Smooth muscle cell (in vitro differentiated cells): ENCODE measurements around the gene FBXO44. TPM values are rescaled to one million over a fixed set of nuclear protein-coding genes. Genes with fewer than 3 reads are reported as not detected.

Experiments
- DNase-seq: peaks from one replicate; lab custom pipeline; 2025; ENCODE audit not compliant: unreplicated experiment; lab: John Stamatoyannopoulos, UW
- H2AFZ ChIP-seq: fragments of 200-600 bp; sonication (generic); 2 replicates; pipeline ENCODE4 v1.6.0; 2016; ENCODE audit warnings: antibody characterized with exemption, low read depth, mild to moderate bottlenecking
- H3F3A ChIP-seq: fragments of 200-600 bp; sonication (generic); 2 replicates; pipeline ENCODE4 v1.6.0; 2017; ENCODE audit warnings: antibody characterized with exemption, low read depth
- H3K27ac ChIP-seq: fragments of 200-600 bp; sonication (generic); 2 replicates; pipeline ENCODE4 v1.5.1; 2016; ENCODE audit warnings: low read depth, mild to moderate bottlenecking
- H3K27me3 ChIP-seq: fragments of 200-600 bp; sonication (generic); 2 replicates; pipeline ENCODE4 v1.6.1; 2016; ENCODE audit warnings: low read depth, mild to moderate bottlenecking
- H3K36me3 ChIP-seq: fragments of 200-600 bp; sonication (generic); 2 replicates; pipeline ENCODE4 v1.5.1; 2016; ENCODE audit warnings: low read depth
- H3K4me1 ChIP-seq: fragments of 200-600 bp; sonication (generic); 2 replicates; pipeline ENCODE4 v1.5.1; 2016; ENCODE audit warnings: low read depth
- H3K4me2 ChIP-seq: fragments of 200-600 bp; sonication (generic); 2 replicates; pipeline ENCODE4 v1.6.0; 2016; ENCODE audit warnings: mild to moderate bottlenecking
- H3K4me3 ChIP-seq: fragments of 200-600 bp; sonication (generic); 2 replicates; pipeline ENCODE4 v1.5.1; 2016; ENCODE audit warnings: mild to moderate bottlenecking
- H3K79me2 ChIP-seq: fragments of 200-600 bp; sonication (generic); 2 replicates; pipeline ENCODE4 v1.6.0; 2016; ENCODE audit warnings: low read depth, mild to moderate bottlenecking
- H3K9ac ChIP-seq: fragments of 200-600 bp; sonication (generic); 2 replicates; pipeline ENCODE4 v1.6.0; 2016; ENCODE audit warnings: low read depth
- H3K9me3 ChIP-seq: fragments of 200-600 bp; sonication (generic); replicated peaks from 2 replicates; pipeline ENCODE4 v1.5.1; 2016; ENCODE audit warnings: low read depth
- H4K20me1 ChIP-seq: fragments of 200-600 bp; sonication (generic); 2 replicates; pipeline ENCODE4 v1.6.0; 2016; ENCODE audit warnings: low read depth
- WGBS: methylation state at CpG from one replicate; pipeline ENCODE4 v1.1.7; 2016; ENCODE audit warnings: low lambda C conversion rate; 5-methylcytosine and 5-hydroxymethylcytosine counted together
- polyA plus RNA-seq: library from polyadenylated mRNA; unstranded; fragments of >200 nt; fragmentation: Nextera tagmentation; extraction: Ambion mirVana; gene quantifications from 2 replicates; pipeline ENCODE4 v1.2.1, GENCODE V29; 2016
- total RNA-seq: library from RNA; depleted of rRNA; stranded (reverse); fragments of >200 nt; gene quantifications from 2 replicates; pipeline ENCODE4 v1.2.3, GENCODE V29; 2014
- TF ChIP-seq, protein P1 (sequence below): fragments of 200-600 bp; sonication (generic); IDR thresholded peaks from 2 replicates; pipeline ENCODE4 v1.5.1; 2017; ENCODE audit warnings: borderline replicate concordance, mild to moderate bottlenecking, antibody characterized with exemption; ENCODE audit not compliant: insufficient read depth, poor library complexity, severe bottlenecking

FBXO44 gene
- total and polyA plus RNA-seq, 2 experiments from 2014 or later, result 9.0 to 16.2 TPM

DNA sequence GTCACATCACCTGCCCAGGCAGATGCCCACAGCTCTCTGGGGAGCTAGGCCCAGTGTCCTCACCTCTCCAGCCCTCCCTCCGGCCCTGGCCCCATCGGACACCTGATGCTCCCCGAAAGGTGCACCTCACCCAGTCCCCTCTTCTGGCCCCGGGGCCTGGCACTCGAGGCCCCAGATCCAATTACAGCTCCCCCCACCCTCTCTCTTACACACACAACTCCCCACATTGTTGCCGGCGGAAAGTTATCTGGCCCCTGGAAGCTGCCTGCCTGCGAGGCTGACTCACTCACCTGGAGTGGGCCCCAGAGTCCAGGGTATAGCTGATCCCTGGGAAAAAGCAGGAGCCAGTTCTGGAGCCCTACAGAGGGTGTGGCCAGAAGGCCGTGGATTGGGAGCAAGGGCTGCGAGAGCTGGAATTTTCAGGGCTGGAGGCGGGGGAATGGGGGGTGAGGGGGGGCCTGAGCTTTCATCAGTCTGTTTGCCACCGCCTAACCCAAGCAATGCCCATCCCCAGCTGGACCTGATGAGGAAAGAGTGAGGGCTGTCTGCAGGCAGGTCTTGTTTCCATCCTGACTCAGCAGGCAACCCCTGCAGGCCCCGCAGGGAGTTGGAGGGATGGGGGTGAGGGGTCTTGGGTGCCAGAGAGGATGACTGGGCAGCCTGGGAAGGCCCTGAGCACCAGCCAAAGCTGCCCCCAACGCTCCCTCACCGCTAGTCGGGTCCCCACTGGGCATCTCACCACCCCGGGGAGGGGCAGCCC lies 1.4 kb upstream of the FBXO44 start:
- no peaks in the 10 kb centered on the region for H3F3A ChIP-seq
- no peak overlapping the region for H2AFZ ChIP-seq
- H3K36me3 ChIP-seq, result no peaks in the 10 kb centered on the region
- H3K9me3 ChIP-seq, result no peaks in the 10 kb centered on the region
- TF ChIP-seq, protein P1, sequence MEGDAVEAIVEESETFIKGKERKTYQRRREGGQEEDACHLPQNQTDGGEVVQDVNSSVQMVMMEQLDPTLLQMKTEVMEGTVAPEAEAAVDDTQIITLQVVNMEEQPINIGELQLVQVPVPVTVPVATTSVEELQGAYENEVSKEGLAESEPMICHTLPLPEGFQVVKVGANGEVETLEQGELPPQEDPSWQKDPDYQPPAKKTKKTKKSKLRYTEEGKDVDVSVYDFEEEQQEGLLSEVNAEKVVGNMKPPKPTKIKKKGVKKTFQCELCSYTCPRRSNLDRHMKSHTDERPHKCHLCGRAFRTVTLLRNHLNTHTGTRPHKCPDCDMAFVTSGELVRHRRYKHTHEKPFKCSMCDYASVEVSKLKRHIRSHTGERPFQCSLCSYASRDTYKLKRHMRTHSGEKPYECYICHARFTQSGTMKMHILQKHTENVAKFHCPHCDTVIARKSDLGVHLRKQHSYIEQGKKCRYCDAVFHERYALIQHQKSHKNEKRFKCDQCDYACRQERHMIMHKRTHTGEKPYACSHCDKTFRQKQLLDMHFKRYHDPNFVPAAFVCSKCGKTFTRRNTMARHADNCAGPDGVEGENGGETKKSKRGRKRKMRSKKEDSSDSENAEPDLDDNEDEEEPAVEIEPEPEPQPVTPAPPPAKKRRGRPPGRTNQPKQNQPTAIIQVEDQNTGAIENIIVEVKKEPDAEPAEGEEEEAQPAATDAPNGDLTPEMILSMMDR, result no peak
- peak overlapping the region; percentile 97 for H3K4me2 ChIP-seq
- H4K20me1 ChIP-seq, result no peaks in the 10 kb centered on the region
- H3K27ac ChIP-seq, result no peak overlapping the region
- H3K4me1 ChIP-seq, result peaks cover 7% of the 10 kb centered on the region
- WGBS, result 51% methylated on average over 16 of the region's 17 CpGs
- no peak overlapping the region for H3K9ac ChIP-seq
- peak overlapping the region; percentile 87 for H3K4me3 ChIP-seq
- no peak for DNase-seq
- peaks cover 24% of the 10 kb centered on the region for H3K27me3 ChIP-seq
- no peaks in the 10 kb centered on the region for H3K79me2 ChIP-seq

DNA sequence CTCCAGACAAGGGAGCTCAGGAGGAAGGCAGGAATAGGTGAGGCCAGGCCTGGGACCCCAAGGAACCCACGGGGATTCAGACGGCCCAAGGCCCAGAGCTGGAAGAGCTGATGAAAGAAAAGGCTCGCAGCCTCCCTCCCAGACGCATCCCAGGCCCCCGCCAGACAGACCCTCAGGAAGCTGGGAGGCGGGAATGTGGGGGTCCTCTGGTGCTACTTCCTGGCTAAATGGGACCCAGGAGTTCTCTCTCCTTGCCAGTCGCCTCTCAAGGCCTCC lies 878 bp upstream of the FBXO44 start:
- TF ChIP-seq, protein P1, result no peak
- Histone ChIP-seq H2AFZ (peak overlapping the region; percentile 92), H4K20me1 (no peaks in the 10 kb centered on the region), H3K36me3 (no peaks in the 10 kb centered on the region), H3K9me3 (no peaks in the 10 kb centered on the region), H3K4me2 (peak overlapping the region; percentile 97), H3K27ac (no peak overlapping the region), H3K79me2 (no peaks in the 10 kb centered on the region), H3K4me3 (peak overlapping the region; percentile 87), H3F3A (no peaks in the 10 kb centered on the region), H3K4me1 (peaks cover 7% of the 10 kb centered on the region), H3K27me3 (peaks cover 24% of the 10 kb centered on the region), H3K9ac (no peak overlapping the region)
- WGBS, result 36% methylated on average over 7 of the region's 7 CpGs
- no peak for DNase-seq

DNA sequence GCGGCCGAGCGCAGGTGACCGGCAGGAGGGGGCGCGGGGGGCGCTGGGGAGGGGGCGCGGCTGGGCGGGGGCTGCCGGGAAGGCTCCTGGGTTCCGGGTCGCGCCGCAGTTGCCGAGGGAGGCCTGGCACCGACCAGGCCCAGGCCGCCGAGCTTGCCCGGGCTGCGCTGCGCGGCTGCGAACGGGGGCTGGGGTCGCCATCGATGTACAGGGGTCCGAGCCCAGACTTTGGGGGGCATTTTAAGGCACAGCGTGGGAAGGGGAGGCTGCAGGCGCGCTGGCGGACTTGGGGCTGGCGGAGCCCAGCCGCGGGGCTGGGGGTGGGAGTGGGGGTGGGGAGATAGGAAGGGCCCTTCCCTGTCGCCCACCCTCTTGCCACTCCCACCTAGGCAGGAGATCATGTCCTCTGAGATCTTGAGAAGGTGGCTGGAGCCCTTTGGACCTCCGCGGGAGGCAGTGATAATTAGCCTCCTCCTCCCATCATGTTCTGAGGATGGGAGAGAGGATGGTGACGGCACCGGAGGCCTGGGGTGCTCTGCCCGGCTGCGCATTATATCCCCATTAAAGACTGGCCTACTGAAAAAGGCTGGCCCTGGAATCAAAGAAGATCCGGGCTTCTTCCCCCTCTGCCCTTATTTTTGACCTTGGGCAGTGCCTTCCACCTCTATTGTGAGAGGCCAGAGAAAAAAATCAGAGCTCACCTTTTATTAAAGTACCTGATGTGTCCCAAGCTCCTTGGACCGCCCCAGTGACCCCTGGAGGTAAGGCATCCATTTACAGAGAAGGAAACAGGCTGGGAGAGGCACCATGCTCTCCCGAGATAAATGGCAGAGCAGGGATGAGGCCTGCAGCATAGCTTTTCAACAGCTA lies 497 bp downstream of the FBXO44 start:
- Histone ChIP-seq H3K4me3 (peak overlapping the region; percentile 87), H3F3A (no peaks in the 10 kb centered on the region), H3K27ac (no peak overlapping the region), H3K9ac (no peak overlapping the region), H3K4me1 (peaks cover 7% of the 10 kb centered on the region), H3K79me2 (no peaks in the 10 kb centered on the region), H3K36me3 (no peaks in the 10 kb centered on the region), H2AFZ (peak overlapping the region; percentile 58), H4K20me1 (no peaks in the 10 kb centered on the region), H3K4me2 (peak overlapping the region; percentile 97), H3K27me3 (peaks cover 11% of the 10 kb centered on the region), H3K9me3 (no peaks in the 10 kb centered on the region)
- no peak for DNase-seq
- WGBS, result 18% methylated on average over 21 of the region's 45 CpGs
- TF ChIP-seq, protein P1, result no peak
